Measurements from ENCODE around the gene PGM1.

Gene PGM1

GRCh38 chr1:63669151-63669961, 76.1 kb downstream of the PGM1 start:
- no peak for DNase-seq

GRCh38 chr1:63670164-63670563, 77.0 kb downstream of the PGM1 start:
- no peak for DNase-seq

GRCh38 chr1:63671514-63671913, 78.3 kb downstream of the PGM1 start:
- no peak for DNase-seq

DNA sequence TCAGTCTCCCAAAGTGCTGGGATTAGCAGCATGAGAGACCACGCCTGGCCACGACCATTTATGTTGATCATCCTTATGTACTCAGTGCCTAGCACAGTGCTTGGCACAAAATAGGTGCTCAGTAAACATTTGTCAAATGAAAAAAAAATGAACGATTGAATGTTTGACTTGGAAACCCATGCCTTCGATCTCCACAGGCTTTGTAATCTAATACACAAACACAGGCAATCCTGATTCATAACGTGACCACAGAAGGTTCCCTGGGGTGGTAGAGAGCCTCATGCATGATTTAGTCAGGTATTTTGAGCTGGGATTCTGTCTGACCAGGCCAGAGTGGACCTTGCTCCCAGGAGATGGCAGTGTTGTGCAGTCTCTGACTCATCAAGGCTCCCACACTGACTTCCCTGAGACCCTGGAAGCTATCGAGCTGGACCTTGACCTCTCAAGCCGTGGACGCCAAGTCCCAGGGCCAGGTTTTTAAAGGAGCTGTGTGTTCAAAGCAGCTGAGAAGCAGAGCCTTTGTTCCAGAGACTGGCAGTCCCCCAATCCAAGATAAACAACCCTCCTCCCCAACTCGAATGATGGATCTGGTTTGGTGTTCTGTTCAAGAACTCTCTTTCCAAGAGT, 81.1 kb downstream of the PGM1 start:
- no peak for DNase-seq

GRCh38 chr1:63674865-63675419, 81.7 kb downstream of the PGM1 start:
- no peak for DNase-seq

- no peak for DNase-seq
Measured at GRCh38 chr1:63675420-63675931, 82.3 kb downstream of the PGM1 start.

DNA sequence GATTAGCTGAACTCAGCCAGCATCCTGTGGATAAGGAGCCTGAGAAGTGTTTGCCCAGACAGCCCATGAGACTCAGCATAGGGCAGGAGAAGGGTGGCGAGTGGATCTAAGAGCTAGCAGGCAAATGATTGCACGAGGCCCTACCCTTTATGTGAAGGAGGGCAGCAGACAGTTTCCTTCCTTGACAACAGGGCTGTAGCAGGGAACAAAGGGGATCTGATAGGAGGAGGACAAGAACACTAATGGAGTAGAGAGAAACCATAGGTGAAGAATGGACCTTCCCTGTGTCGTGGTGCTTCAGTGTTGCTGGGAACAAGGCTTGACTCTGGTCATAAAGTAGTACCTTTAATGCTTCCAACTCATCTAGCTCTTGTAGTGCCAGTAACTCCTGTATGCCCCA, 84.3 kb downstream of the PGM1 start:
- no peak for DNase-seq

DNA sequence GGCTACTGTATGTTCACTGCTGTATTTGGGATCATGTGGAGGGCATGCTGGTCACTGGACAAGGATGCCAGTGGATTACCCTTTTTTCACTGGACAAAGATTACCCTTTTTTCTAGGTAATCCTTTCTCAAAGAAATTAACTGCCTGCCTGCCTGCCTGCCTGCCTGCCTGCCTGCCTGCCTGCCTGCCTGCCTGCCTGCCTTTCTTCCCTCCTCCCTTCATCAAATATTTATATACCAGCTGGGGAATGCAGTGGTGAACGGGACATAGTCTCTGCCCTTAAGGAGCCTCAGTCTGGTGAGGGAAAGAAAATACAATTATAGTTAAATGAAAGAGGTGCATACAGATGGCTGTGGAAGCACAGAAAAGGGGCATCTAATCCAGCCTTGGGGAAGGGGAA, 85.0 kb downstream of the PGM1 start:
- no peak for DNase-seq

DNA sequence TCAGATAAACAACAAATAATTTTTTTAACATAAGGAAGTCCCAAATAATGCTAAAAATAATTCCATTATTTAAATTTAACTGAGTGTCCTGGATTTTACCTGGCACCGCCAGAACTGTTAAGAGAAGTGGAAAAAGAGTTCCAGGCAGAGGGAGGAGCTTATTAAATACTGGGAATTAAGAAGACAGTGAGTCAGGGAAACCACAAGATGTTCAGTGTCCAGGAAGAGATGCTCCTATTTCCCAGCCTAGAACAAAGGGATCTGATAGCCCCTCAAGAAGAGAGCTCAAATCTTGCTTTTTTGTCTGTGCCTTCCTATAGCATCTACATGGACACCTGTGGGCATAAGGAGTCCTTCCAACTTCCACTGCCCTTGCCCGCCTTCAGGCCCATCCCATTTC, 85.9 kb downstream of the PGM1 start:
- no peak for DNase-seq

- no peak for DNase-seq
Measured at GRCh38 chr1:63679589-63679988, 86.4 kb downstream of the PGM1 start.

GRCh38 chr1:63682936-63683335, 89.7 kb downstream of the PGM1 start:
- no peak for DNase-seq

GRCh38 chr1:63683759-63684158, 90.5 kb downstream of the PGM1 start:
- DNase-seq: no peak

DNA sequence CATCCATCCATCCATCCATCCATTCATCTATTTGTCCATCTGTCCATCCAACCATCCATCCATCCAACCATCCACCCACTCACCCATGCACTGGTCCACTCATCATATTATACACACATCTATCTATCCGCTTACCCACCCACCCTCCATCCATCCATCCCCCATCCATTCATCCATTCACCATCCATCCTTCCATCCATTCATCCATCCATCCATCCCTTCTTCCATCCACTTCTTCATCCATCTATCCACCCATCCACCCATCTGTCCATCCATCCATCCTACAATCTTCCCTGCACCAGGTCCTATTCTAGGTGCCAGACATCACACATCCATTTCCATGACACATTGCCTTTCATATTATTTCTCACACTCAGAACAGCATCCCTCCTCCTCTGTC, 93.5 kb downstream of the PGM1 start:
- no peak for DNase-seq

DNA sequence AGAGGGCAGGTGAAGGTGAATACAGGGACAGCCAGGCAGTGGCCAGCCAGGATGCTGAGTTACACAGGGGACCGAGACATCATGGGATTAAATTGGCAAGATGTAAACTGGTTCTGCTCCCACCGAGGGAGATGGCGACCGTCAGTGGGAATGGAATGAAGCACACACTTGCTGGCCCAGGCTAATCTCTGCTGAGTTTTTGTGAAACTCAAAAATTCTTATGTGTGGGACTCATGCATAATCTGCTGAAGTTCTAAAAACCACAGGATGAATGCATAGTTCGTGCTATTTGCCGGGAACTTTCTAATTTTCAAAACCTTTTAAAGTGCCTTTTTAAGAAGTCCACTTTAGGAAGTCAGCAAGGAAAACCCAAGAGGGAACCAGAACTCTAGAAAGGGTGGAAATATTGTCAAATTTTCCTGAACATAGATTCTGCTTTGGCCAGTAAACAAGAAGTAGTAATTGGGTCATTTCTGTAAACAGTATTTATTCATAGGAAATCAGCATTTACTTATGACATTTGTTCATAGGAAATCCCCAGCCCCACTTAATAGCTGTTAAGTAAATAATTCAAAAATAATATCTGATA, 95.2 kb downstream of the PGM1 start:
- no peak for DNase-seq

- no peak for DNase-seq
Measured at GRCh38 chr1:63690966-63691700, 97.9 kb downstream of the PGM1 start.

GRCh38 chr1:63691701-63692425, 98.7 kb downstream of the PGM1 start:
- DNase-seq: no peak

DNA sequence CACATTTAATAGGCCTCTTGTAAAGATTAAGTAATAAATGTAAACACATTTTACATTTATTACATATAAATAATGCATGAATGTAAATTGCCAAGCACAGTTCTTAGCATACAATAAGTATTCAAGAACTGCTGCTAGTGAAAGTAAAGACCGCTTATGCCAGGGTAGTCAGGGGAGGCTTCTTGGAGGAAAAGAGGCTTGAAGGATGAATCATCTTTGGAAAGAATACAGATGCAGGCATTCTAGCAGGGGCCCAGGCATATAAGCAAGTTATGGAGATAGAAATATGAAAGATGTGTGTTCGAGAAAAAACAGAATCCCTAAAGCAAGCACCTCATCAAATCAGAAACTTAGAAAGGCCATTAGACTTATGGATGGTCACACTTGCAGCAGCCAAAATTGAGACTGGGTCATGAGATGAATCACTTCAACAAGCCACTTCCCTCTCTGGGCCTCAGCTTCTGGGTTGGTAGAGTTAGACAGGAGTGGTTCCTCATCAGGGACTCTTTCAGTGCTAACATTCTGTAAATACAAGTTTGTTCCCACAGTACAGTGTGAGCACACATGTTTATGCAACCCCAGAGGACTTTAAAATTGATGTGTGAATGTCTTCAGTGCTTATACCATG, 100.8 kb downstream of the PGM1 start:
- no peak for DNase-seq

DNA sequence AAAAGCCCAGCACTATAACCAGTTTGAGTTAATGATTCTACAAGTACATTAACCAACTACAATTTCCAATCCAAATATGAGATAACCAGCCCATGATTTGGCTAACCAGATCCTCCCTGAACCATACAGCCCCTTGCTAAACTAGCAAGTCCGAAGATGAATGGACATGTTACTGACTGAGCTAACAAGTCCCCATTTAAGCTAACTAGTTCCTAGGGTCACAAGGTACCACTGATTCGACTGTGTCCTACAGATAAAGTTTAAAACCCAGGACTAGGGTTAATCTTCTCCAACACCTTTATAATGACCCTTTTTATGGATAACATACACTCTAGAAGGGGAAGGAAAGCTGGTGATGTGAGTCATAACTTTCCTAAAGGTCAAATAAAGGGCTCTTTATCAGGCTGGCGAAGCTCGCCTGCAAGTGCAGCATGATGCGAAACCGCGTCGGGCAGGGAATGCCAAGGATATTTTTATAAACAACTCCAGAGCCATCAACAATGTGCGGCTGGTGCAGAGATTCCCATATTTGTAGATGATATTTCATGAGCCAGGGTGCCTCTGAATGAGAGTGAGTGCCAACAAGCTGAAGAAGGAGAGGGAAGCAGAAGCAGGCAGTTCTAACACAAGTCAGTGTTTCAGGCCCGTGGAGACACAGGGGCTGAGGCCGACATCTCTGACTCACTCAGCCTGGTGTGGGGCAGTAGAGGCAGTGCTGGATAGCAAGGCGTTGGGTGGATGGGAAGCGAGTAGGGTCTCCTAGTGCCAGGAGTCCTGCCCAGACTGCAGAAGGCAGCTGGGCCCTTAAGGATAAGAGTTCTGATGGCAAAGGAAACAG, 105.0 kb downstream of the PGM1 start:
- no peak for DNase-seq

GRCh38 chr1:63701187-63701586, 108.0 kb downstream of the PGM1 start:
- DNase-seq: no peak

- no peak for DNase-seq
Measured at GRCh38 chr1:63703701-63704107, 110.5 kb downstream of the PGM1 start.

DNA sequence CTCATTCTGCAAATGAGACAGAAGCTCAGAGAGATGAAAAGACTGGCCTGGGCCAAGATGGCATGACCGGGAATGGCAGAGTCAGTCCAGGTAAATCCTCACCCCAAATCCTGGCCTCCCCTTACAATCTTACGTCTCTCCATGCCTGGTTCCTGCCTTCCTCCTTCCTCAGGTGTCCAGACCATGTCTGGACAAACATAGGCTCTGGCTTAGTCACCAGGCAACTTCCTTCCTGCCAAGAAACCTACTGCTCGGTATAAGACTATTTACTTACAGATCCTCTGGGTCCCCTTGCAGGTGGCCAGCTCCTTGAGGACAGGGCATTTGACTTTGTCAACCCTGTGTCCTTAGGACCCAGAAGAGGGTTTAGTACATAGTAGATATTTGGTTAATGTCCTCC, 111.2 kb downstream of the PGM1 start:
- DNase-seq: no peak

All from activated CD4-positive, CD25-positive, alpha-beta regulatory T cell treated with anti-CD3 and anti-CD28 coated beads, Interleukin-2, amount 50 U/mL, for 72 hours (primary cell).